K562 (cell line): ENCODE results near the gene AGPAT1. TPM values are rescaled to one million over a fixed set of nuclear protein-coding genes. Genes with fewer than 3 reads are reported as not detected.

Experiments
- CGGBP1 ChIP-seq: fragments of 250-450 bp; sonication (Bioruptor Pico); IDR thresholded peaks from 2 replicates; pipeline ENCODE4 v1.9.0; 2021; ENCODE audit warnings: mild to moderate bottlenecking
- ELK3 ChIP-seq: fragments of 450-650 bp; formaldehyde crosslinking; IDR thresholded peaks from 2 replicates; pipeline ENCODE4 v1.4.0; 2020; ENCODE audit warnings: mild to moderate bottlenecking
- EWSR1 ChIP-seq: fragments of 450-650 bp; IDR thresholded peaks from 2 replicates; pipeline ENCODE4 v1.6.1; 2018; ENCODE audit warnings: borderline replicate concordance, mild to moderate bottlenecking, low read depth, moderate library complexity; ENCODE audit not compliant: partially characterized antibody
- GABPA ChIP-seq: fragments of 200-800 bp; sonication (Bioruptor generic); conservative IDR thresholded peaks from 2 replicates; pipeline ENCODE4 v1.6.1; 2016; ENCODE audit warnings: low read depth, missing genetic modification characterization, missing compliant biosample characterization
- HMG20A ChIP-seq: fragments of 450-650 bp; formaldehyde crosslinking; conservative IDR thresholded peaks from 2 replicates; pipeline ENCODE4 v1.4.0; 2020; ENCODE audit warnings: mild to moderate bottlenecking, mixed read lengths
- L3MBTL2 ChIP-seq: fragments of 450-650 bp; IDR thresholded peaks from 2 replicates; pipeline ENCODE4 v1.6.1; 2016; ENCODE audit warnings: mild to moderate bottlenecking, moderate library complexity
- NKRF ChIP-seq: fragments of 450-650 bp; IDR thresholded peaks from 2 replicates; pipeline ENCODE4 v1.6.1; 2016; ENCODE audit warnings: borderline replicate concordance
- PKNOX1 ChIP-seq: fragments of 450-650 bp; IDR thresholded peaks from 2 replicates; pipeline ENCODE4 v1.6.1; 2016
- POLR3G ChIP-seq: IDR thresholded peaks from 2 replicates; pipeline ENCODE4 v1.6.1; 2011; ENCODE audit not compliant: insufficient read length, insufficient replicate concordance; ENCODE audit errors: extremely low read depth
- SMC3 ChIP-seq: conservative IDR thresholded peaks from 2 replicates; pipeline ENCODE4 v1.6.1; 2011; ENCODE audit warnings: low read depth, low read length, improper control_type of control experiment; ENCODE audit not compliant: insufficient read depth
- TAF7 ChIP-seq: fragments of 450-650 bp; IDR thresholded peaks from 2 replicates; pipeline ENCODE4 v1.6.1; 2016; ENCODE audit warnings: missing genetic modification characterization, missing compliant biosample characterization
- TBP ChIP-seq: optimal IDR thresholded peaks from 2 replicates; pipeline ENCODE3; 2011; ENCODE audit warnings: low read depth, low read length, improper control_type of control experiment
- USF2 ChIP-seq: sonication (generic); formaldehyde crosslinking; IDR thresholded peaks from 2 replicates; pipeline ENCODE4 v1.5.0; 2020; ENCODE audit warnings: missing genetic modification reagents
- polyA plus RNA-seq, 8 experiments: library from polyadenylated mRNA; depleted of rRNA in 4 of 8; stranded (reverse) in 5 of 8; unstranded in 3 of 8; fragments of >200 nt; fragmentation: Nextera tagmentation in 2 of 8; fragmentation: Illumina TruSeq in 1 of 8; extraction: Ambion mirVana in 2 of 8; extraction: Trizol in 1 of 8; gene quantifications; 2 replicates each; pipeline versions ENCODE4 v1.2.1 to v1.2.3, GENCODE V29; 2011 to 2014; ENCODE audit warnings: inconsistent platforms in 1 of 8, missing spikeins in 1 of 8
- total RNA-seq, 7 experiments: library from RNA; depleted of rRNA in 6 of 7; stranded (reverse); fragments of >200 nt in 6 of 7; fragmentation: Illumina TruSeq in 2 of 7; extraction: Trizol in 2 of 7; gene quantifications; 2 replicates each; pipeline versions ENCODE4 v1.2.1 to v1.2.3, GENCODE V29; 2011 to 2021; ENCODE audit warnings: low replicate concordance in 1 of 7

The AGPAT1 gene
- total and polyA plus RNA-seq, 9 of the 15 experiments (the other 6 are each of a cell fraction or from before 2014, with no cell fraction given) = 37.9 to 176 (median 69.4) TPM

GRCh38 chr6:32194825-32195651, 19.2 kb upstream of the AGPAT1 start (continued):
- TF ChIP-seq USF2 (CRISPR knock-in tag) (no peak), L3MBTL2 (no peak; the same call in 1 of the 2 replicates), TBP (peak; percentile 63), HMG20A (CRISPR knock-in tag) (no peak), CGGBP1 (CRISPR knock-in tag) (peak; percentile 86; the same call in 1 of the 2 replicates), ELK3 (no peak), SMC3 (peak; percentile 74), TAF7 (tag) (peak; percentile 48; the same call in 1 of the 2 replicates), POLR3G (no peak), NKRF (peak; percentile 73; the same call in 1 of the 2 replicates), PKNOX1 (no peak), GABPA (tag) (no peak), EWSR1 (no peak)
